Astrocyte of the spinal cord (primary cell): ENCODE results near the gene HEATR5B.

Experiments used
- DNase-seq: peaks from one replicate; pipeline ENCODE4 v3.0.0; 2011; ENCODE audit warnings: low read depth, low spot score
- H3K4me3 ChIP-seq: 2 replicates; pipeline ENCODE4 v1.5.1; 2011; ENCODE audit warnings: low read depth, mild to moderate bottlenecking, low read length, moderate library complexity
- in situ Hi-C: cut with HindIII; loops from 2 replicates; pipeline ENCODE4 v1.10.0; 2017; ENCODE audit warnings: low sequenced_read_pairs
- TF ChIP-seq, protein P1 (sequence below): IDR thresholded peaks from 2 replicates; pipeline ENCODE4 v1.5.1; 2012; ENCODE audit warnings: low read depth, mild to moderate bottlenecking, low read length, inconsistent platforms

Gene HEATR5B

GRCh38 chr2:36965751-36966369 lies 118.3 kb downstream of the HEATR5B start:
- in situ Hi-C loops = no loop called here
- TF ChIP-seq, protein P1, sequence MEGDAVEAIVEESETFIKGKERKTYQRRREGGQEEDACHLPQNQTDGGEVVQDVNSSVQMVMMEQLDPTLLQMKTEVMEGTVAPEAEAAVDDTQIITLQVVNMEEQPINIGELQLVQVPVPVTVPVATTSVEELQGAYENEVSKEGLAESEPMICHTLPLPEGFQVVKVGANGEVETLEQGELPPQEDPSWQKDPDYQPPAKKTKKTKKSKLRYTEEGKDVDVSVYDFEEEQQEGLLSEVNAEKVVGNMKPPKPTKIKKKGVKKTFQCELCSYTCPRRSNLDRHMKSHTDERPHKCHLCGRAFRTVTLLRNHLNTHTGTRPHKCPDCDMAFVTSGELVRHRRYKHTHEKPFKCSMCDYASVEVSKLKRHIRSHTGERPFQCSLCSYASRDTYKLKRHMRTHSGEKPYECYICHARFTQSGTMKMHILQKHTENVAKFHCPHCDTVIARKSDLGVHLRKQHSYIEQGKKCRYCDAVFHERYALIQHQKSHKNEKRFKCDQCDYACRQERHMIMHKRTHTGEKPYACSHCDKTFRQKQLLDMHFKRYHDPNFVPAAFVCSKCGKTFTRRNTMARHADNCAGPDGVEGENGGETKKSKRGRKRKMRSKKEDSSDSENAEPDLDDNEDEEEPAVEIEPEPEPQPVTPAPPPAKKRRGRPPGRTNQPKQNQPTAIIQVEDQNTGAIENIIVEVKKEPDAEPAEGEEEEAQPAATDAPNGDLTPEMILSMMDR = no peak
- peak; percentile 14 for DNase-seq
- H3K4me3 ChIP-seq = peak overlapping the region; percentile 86

DNA sequence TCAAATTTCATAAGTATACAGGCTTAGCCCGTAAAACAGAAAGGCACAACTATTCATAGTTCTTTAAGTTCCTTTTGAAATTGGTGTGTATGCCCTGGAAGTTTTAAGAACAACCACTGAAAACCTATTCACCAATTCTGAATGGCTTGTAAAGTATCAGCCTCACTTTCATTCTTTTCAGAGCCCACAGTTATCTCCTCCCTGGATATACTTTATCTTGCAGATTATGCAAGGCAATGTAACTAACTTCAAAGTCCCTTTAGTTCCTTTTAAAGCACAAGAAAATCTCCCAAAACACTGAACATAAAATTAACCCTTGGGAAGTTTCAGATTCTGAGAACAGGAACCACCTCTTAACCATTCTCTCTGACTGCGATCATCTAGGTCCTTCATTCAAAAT lies 119.0 kb downstream of the HEATR5B start:
- TF ChIP-seq, protein P1 = no peak
- in situ Hi-C loops = no loop called here

GRCh38 chr2:36964496-36965058 lies 119.6 kb downstream of the HEATR5B start:
- TF ChIP-seq, protein P1 = no peak
- in situ Hi-C loops = no loop called here
- no peak for DNase-seq
- no peak overlapping the region for H3K4me3 ChIP-seq

More for the DNA sequence above, 119.0 kb downstream of the HEATR5B start:
- DNase-seq = peak; percentile 8
- H3K4me3 ChIP-seq = peak overlapping the region; percentile 86

DNA sequence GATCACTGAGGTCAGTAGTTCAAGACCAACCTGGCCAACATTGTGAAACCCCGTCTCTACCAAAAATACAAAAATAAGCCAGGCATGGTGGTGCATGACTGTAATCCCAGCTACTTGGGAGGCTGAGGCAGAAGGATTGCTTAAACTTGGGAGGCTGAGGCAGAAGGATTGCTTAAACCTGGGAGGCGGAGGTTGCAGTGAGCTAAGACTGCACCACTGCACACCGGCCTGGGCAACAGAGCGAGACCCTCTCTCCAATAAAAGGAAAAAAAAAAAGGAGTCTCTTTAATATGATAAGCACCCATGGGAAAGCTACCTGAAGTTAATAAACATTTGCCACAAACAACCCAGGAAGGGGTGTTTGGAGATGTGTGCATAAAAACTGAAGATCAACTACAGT lies 120.4 kb downstream of the HEATR5B start:
- in situ Hi-C loops = no loop called here
- no peak for DNase-seq
- TF ChIP-seq, protein P1 = no peak
- H3K4me3 ChIP-seq = no peak overlapping the region

- TF ChIP-seq, protein P1 = no peak
- no peak for DNase-seq
- H3K4me3 ChIP-seq = no peak overlapping the region
- in situ Hi-C loops = no loop called here
These were observed 121.1 kb downstream of the HEATR5B start for GRCh38 chr2:36963106-36963505.

DNA sequence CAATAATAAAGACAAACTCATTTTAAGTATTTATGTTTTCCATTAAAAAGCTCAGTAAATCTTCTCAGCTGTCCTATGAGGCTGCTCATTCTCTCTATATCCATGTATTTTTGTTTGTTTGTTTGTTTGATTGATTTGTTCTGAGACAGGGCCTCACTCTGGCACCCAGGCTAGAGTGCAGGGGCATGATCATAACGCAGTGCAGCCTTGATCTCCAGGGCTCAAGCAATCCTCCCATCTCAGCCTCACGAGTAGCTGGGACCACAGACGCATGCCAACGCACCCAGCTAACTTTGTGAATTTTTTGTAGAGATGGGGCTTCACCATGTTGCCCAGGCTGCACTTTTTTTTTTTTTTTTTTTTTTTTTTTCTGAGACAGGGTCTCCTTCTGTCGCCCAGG lies 123.4 kb downstream of the HEATR5B start:
- in situ Hi-C loops = no loop called here
- no peak overlapping the region for H3K4me3 ChIP-seq
- TF ChIP-seq, protein P1 = no peak
- DNase-seq = no peak
